T-helper 1 cell (primary cell): ENCODE measurements around the gene ASB4.
A peak's percentile ranks its signal among the peaks of the same experiment; 100 is the strongest.
"Not testable (repeated sequence)": the region's sequence is repeated elsewhere in the genome, so short reads cannot be mapped to it uniquely, and the experiment has no call there.

Experiments
- DNase-seq, 5 donors: peaks; one replicate each; pipeline ENCODE4 v3.0.0-alpha.2; 2012 to 2020
- total RNA-seq, 4 donors: gene quantifications; one replicate each; lab custom pipeline; 2026; lab: John Stamatoyannopoulos, UW

Gene ASB4, protein sequence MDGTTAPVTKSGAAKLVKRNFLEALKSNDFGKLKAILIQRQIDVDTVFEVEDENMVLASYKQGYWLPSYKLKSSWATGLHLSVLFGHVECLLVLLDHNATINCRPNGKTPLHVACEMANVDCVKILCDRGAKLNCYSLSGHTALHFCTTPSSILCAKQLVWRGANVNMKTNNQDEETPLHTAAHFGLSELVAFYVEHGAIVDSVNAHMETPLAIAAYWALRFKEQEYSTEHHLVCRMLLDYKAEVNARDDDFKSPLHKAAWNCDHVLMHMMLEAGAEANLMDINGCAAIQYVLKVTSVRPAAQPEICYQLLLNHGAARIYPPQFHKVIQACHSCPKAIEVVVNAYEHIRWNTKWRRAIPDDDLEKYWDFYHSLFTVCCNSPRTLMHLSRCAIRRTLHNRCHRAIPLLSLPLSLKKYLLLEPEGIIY
- total RNA-seq, result 0 reads per million in 4 donors

DNA sequence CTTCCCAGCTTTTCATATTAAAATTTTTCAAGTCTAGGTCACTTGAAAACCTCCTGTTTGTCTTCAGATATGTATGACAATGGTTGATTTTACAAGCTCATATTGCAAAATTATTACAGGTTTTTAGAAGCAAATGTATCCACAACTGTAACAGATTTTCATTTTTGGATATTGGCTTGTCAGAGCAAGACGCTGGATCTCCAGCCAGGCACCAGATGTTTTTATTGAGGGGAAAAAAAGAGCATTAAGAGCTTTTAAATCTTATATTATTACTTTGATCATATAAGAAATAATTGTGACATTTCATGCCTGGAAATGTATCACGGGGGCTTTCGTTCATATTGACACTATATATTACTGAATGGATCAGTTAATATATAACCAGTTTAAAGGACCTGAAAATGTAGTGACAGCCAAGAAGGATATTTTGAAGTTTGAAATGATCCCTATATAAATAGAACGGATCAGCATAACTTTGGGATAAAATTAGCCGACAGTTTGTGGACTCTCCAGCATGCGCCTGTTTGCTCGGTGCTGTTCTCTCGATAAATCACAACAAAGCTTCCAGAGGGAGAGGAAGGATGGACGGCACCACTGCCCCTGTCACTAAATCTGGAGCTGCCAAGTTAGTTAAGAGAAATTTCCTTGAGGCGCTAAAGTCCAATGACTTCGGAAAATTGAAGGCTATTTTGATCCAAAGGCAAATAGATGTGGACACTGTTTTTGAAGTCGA, at the start of gene ASB4:
Gene ASB4 (plus strand): TSS at position 553 of the 733 bp plus-strand sequence. CDS start 29 bp downstream, at position 582.
- no peak for DNase-seq

DNA sequence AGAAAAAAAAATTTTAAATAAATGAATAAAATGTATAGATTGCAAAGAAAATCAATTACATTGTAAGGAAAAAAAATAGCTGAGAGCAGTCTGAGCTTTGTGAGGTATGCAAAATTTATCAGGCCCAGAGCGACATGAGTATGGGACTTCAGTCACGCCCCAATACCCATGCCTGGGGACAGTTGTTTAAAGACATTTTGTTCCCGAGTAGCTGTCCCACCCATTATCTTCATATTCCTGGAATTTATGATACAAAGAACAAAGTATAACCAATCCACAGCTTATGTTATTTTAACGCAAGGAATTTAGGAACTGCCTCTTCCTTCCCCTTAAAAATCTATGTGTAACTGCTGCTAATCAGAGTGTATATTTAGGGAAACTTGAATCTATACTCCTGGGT, 49.3 kb upstream of the ASB4 start:
- no peak for DNase-seq

DNA sequence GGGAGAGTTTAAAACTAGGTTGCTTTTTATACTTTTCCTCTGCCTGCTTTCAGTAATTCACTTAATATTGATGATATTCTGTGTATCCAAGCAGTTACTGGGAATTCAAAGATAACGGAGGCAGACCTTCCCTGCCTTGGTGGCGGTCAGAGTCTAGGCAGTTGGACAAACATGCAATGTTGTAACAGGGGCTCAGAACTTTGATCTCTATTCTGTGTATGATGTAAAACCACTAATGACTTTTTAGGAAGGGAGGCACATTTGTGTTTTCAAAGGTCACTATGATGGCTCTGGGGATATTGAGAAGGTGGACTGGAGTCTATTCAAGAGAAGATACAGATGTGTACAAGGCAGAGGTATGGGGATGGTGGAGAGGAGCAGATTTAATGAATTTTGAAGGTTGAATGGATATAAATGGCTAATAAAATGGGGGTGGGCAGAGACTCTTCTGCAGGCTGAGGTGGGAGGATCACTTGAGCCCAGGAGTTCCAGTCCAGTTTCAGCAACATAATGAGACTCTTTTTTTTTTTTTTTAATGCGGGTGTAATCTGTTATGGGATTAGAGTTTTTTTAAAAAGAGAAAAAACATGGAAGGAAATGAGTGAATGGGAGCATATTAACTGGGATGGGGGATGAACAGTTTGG, 45.2 kb upstream of the ASB4 start:
- DNase-seq, result no peak

DNA sequence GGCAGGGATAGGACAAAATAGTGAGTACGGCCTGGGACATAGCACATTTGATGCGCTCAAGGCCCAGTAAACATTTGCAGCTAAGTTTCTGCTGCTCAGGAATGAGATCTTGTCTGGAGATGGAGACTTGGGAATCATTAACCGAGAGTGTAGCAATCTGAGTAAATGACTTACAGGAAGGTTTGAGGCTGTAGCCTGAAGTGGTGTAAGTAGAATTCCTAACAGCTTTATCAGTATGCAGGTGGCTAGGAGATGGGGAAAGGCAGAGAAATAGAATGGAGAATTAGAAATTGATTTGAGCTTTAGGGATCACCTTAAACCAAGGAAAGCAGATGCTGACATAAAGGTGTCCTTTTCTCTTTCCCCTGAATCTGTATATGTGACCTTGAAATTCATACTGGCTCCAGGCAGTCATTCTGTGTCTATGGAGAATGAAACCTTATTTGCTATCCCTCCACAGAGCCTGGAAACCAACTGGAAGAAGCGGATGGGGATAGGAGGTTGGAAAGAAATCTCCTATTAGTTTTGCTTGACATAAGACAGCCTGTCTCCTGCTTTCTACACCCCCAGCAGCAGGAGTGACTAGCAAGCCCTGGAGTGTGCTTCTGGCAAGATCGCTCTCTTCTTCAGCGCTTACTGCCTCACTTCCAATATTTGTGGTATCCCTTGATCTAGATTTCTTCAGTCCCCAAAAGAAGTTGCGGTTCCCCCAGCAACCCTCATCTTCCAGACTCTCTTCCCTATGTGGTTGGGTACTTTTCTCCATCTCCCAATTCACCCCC, 44.5 kb upstream of the ASB4 start:
- DNase-seq, result no peak

DNA sequence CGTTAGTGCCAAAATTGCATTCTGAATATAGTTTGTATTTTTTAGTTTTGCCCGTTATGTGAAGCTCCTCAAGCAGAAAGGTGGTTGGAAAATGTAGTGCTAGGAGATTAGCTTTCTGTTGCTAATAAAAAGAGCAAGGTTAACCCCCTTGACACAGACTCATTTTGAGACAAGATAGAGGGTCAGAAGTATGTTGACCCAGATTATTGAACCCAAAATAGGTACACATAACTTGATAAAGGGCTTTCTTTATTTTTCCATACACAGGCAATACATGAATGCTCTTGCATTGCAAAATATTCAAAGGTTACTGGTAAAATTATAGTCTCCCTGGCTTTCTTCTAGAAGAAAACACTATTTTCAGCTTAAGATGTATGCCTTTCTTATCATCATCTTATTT, 40.9 kb upstream of the ASB4 start:
- no peak for DNase-seq

DNA sequence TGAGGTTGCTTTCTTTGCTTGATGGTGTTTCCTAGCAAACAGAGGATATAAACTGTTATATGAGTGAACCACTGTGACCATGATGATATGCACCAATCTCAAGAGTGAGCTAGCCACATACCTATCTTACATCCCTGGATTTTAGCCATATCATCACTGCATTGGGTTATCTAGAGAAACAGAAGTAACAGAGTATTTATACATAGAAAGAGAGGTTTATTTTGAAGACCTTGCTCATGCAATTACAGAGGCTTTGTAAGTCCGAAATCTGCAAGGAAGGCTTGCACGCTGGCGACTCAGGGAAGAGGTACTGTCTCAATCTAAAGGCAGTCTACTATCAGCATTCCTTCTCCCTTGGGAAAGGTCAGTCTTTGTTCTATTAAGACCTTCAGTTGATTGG, 39.1 kb upstream of the ASB4 start:
- no peak for DNase-seq

DNA sequence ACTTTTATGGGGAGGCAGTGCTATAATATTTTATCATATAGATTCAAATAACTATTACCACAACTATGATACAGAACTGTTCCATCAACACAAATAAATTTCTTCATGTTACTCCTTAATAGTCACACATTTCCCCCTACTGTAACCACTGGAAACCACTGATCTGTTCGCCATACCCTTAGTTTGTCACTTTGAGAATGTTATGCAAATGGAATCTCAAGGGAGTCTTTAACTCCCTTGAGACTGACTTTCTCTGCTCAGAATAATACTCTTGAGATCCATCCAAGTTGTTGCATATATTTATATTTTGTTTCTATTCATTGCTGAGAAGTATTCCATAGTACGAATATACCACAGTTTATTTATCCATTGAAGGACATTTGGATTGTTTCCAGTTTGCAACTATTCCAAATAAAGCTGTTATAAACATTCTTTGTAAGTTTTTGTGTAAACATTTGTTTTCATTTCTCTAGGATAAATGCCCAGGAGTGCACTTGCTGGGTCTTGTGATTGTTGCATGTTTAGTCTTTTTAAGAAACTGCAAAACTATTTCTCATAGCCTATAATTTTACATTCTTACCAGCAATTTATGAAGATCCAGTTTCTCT, 31.2 kb upstream of the ASB4 start:
- no peak for DNase-seq

DNA sequence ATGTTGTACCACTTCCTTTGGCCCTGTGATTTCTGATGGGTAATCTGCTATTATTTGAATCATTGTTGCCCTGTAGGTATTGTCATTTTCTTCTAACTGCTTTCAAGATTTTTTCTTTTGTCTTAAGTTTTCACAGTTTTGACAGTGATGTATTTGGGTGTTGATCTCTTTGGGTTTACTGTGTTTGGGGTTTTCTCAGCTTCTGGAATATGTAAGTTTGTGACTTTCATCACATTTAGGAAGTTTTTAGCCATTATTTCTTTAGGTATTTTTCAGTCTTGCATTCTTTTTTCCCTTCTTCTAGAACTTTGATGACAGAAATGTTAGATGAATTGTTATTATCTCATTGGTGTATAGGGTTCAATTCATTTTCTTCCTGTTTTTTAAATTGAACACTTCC, 27.8 kb upstream of the ASB4 start:
- DNase-seq, result no peak

DNA sequence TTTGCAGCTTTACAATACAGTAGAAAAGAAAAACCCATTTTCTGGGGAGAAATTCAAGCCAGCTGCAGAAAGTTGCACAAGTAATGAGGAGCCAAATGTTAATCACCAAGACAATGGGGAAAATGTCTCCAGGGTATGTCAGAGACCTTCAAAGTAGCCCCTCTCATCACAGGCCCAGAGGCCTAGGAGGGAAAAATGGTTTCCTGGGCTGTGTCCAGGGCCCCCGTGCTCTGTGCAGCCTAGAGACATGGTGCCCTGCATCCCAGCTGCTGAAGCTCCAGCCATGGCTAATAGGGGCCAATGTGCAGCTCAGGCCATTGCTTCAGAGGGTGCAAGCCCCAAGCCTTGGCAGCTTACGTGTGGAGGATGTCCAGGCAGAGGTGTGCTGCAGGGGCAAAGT, 25.1 kb upstream of the ASB4 start:
- not testable (repeated sequence) for DNase-seq

DNA sequence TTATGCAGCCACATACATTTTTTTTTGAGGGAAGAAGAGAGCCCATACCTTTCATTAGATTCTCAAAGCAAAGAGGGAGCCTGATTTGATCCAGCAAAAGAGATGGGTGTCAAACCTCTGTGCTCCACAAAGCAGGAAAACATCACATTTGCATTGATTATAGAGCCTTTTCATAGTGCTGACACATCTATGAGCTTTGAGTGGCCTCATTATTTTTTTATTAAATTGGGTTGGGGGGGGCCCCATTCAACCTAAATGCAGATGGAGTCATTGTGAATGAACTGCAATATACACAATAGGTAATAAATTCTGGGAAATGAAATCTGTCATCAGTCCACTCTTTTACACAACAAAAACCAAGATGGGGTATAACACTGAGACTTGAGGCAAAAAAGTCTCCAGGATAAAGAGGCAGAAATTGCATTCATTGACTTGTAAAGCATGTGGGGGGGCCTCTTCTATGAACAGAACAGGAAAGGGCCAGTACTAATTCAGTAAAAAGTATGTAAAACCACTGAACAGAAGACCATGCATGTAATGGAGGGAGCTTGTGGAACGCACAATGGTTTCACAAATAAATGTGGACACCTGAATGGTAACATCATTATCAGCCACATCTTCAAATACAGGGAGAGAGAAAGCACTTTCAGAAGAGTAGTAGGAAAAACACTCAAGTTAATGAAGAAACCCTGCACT, 17.7 kb upstream of the ASB4 start:
- no peak for DNase-seq

DNA sequence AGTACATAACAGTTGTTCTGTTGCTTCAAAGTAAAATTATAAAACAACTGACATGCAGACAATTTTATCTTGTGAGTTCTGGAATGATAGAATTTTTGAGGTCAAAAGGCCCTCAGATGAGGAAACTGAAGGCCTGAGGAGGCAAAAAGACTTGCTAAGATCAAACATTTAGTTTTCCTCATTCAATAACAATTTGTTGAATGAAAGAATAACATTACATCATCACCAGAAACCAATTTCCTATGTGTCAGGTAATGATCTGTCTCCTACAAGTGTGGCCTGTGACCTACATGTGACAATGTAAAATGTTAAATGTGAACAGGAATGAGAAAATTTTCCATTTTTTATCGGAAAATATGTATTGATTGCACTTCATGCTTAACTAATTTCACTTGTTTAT, 16.6 kb upstream of the ASB4 start:
- DNase-seq, result no peak

DNA sequence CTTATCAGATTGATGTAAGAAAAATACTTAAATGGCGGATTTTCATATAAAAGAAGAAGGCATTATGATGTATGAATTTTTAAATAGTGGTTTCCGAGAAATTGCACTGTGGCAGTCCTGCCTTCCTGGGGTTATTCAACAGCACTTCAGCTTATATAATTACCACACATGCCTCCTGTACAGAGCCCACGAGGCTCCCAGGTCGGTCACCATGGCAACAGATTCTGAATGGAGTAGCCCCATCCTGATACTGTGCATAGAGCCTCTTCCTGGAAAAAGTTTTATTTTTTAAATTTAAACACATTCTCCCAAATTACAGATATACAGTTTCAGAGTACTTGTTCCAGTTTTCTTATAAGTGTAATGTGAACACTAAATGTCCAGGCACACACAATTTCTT, 15.9 kb upstream of the ASB4 start:
- no peak for DNase-seq

DNA sequence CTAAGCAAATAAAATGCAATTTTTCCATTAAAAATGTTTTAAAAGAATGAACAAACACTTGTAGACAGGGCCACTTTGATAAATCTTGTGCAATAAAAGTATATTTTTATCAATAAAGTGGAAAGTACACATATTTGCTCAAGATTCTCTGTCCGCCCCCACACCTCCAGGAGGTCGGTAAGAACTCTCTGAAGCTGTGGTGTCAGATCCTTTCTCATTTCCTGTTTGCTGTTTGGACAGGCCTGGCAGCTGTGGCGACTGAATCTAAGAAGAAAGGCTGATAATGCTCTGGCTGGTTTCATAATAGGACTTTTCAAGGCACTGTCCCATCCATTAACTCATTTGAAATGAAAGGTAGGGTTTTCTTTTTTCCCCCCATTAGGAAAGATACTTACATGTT, 15.3 kb upstream of the ASB4 start:
- DNase-seq, result peak in 1 of 5 donors; percentile 17

DNA sequence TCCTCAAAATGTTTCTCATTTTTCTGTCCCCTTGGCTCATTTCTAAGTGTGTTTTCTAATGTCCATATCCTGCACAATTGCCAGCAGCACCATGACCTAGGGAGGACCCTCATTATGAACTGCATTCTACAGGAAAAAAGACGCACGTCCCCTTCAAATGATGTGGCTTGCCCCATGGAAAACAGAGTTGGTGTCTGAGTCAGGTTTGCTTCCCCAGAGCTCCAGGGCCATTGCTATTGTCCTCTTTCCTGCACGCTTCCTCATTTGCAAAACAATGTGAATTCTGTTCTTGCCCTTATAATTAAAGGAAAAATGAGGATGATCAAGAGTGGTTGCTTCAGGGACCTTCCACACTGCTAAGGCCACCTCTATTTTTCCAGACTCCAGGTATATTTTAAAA, 14.7 kb upstream of the ASB4 start:
- no peak for DNase-seq

DNA sequence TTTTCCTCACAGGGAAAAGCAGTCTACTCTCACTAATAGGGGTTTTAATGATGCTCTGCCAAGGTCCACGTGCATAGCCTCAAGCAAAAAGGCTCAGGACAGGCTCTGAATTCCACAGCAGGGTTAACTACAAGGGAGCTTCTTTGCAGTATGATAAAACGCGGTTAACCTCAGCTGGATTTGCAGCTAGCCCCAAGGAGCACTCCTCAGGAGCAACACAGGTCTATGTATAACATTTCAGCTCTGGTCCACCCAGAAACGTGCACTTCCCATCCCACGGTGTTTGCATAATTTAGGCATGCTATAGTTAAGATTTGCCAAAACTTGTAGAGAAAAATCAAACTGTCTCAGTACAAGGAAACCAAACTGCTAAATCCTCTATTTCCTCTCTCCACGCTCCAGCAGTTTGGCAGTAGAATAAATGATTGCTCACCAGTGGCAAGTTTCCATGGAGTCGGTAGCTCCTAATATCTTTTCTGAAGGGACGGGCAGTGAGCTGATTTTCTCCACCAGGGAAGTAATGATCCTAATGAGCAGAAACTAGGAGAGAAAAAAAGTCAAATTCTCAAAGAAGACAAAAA, 13.1 kb upstream of the ASB4 start:
- DNase-seq, result no peak

DNA sequence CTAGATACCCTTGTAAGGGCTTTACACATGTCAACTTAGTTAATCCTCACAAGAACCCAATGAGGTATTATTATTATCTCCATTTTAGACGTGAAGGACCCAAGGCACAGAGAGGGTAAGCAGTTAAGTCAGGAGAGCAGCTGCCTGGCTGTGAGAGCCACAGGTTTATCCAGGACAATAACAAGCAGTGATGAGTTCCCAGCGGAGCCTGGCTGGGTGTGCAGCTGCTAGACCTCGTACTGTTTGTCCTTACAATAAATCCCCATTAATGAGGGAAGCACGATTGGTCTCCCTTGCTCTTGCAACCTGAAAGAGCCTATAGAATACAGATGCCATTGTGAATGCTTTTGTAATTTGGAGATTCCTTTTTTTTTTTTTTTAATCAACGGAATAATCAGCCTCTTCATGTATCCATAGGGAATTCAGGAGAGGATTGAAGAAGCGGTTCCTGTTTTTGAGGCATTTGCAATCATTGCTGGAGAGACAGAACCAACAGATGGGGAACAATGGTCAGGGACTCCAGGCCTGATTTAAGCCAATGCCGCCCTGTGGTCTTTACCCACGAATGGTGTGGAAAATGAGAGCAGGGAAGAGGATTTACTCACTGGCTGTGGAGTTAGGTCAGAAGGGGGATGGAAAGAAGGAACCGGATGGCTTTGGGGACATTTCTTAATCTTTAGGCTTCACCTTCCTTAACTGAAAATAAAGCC, 12.3 kb upstream of the ASB4 start:
- no peak for DNase-seq

DNA sequence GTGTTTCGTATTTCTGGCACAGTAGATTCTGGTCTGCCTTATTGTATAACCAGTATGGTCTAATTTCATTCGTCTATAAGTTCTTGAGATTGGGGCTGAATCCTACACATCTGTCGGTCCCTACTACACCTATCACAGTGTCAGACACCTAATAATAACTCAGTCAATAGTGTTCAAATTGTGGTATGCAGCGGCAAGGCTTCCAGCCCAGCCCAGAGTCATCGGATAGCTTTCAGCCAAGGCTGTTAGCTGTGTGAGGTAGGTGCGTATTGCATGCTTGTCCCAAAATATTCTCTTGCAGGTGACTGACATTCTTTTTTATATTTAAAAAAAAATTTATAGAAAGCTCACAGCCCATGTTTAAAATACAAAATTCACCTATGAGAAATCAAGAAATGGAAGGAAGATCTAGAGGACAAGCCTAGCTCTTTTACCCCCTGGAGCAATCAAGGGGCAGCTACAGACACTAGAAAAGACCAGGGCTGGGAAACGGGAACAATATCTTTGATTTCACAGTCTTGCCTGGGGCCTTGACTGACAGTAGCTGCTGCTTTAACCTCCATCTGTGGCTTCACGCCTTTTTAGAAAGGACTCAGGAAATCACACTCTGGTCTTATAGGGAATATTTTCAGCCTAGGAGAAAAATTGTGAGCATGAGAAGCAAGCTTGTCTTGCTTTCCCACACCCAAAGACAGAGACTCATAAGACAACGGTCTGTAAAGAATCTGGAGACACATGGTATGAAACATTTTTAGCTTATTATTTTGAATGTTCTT, 9.5 kb upstream of the ASB4 start:
- no peak for DNase-seq

DNA sequence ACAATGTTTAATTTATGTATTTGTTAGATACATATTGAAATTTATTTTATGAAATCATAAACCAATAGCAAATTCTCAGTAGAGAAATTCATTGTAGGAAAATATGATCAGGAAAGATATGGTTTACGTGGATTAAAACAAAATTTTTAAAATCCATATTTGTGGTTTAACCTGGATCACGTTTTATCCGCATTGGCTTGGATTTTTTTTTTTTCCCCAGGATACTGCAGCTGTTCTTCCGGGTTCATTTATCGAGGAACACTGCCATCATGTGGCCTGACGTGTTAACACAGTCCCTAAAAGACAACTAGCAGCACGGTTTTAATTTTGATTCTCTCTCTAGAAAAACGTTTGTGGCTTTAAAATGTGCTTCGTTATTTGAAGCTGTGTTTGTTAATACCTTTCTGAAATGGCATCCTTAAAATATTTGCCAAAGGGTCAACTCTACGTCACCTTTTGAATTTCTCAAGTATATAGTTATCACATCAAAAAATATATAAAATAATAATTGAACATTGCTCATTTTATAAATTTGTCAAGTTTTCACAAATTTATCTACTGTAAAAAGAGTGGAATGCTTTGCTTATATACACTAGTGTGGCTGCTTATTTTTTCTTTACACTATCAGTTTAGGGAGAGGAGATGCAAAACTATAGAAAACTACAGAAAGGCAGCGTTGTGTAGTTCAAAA, 8.7 kb upstream of the ASB4 start:
- DNase-seq, result peak in 4 of 5 donors; percentile 6 to 52 (median 23)
